T follicular helper cell (primary cell): Measurements from ENCODE around the gene ERC1.

ENCODE experiments used
- DNase-seq: peaks from one replicate; pipeline ENCODE4 v3.0.0-alpha.2; 2020; ENCODE audit warnings: low read depth

ERC1 gene

DNA sequence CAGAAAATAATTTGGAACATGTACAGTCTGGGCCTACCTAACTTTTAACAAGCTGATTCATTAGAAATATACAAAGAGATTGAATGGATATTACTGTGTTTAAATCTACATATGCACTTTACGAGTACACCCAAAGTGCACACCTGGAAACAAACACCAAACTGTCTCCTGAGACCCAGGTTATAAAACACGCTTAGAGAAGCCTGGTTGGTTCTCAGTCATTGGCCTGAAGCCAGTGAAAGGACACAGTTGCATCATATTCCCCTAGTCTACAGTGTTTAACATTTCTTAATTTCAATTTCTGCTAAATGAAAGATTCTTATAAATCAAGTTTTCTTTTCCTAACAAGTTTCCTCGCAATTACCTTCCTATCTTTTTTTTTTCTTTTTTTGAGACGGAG, 393.9 kb downstream of the ERC1 start:
- DNase-seq = no peak

DNA sequence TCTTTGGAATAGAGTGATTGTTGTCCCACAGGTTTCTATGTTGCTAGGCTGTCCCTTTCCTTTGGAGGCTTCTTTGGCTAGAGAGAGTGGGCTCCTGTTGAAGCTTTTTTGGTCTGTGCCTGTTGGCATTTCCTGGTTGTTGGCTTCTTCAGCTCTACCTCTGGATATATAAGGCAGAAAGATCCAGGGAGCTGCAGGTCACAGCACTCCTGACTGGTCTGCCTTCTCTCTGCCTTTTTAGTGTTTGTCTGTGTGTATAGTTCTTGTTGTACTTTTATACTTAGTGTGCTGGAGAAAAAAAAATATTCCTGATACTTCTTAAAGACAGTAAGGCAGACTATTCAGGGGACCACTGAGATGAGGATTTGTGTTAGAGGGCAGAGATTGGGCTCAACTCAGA, 400.7 kb downstream of the ERC1 start:
- DNase-seq = no peak

DNA sequence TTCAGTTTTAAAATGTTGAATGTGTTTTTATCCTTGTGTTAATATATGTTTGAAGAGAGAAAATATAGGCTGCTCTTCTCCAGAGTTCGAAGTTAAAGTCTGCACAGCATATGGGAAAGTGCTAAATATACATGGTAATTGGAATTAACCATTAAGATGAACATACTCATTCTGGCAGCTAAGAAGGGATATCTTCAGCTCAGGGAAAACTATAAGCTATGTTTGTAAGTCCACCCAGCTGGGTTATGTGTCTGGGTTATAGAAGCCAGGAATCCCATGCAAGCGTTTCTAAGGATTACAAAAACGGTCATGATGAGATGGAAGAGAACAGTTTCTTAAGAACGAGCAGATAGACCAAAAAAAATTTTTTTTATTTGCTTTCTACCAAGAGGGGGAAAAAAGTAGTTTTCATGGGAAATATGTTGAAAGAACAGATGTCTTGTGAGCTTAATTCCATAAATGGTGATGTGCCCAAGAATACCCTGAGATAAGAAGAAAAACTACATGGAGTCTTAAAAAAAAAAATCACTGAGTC, 404.5 kb downstream of the ERC1 start:
- no peak for DNase-seq

DNA sequence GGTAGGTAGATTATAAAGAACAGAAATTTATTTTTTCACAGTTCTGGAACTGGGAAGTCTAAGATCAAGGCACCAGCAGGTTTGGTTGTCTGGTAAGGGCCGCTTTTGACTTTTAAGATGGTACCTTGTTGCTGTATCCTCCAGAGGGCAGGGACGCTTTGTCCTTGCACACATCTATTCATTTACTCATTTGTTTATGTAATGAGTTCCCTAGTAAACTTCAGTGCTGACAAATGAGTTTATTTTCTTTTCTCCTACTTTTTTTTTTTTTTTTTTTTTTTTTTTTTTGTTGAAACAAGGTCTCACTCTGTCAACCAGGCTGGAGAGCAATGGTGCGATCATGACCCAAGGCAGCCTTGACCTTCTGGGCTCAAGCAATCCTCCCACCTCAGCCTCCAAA, 407.6 kb downstream of the ERC1 start:
- no peak for DNase-seq

DNA sequence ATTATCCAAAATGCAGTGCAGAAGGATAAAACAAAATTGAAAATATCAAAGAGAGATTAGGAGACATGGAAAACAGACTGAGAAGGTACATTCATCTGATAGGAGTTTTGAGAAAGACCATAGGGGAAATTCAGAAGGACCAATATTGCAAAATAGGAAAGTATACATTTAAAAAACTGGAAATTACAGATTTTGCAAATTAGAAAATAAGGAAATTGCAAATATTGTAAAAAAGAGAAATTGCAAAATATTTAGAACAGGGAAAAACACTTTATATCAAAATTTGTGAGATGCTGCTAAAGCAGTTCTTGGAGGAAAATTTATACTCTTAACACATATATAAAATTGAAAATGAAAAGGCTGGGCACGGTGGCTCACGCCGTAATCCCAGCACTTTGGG, 410.9 kb downstream of the ERC1 start:
- DNase-seq = no peak

DNA sequence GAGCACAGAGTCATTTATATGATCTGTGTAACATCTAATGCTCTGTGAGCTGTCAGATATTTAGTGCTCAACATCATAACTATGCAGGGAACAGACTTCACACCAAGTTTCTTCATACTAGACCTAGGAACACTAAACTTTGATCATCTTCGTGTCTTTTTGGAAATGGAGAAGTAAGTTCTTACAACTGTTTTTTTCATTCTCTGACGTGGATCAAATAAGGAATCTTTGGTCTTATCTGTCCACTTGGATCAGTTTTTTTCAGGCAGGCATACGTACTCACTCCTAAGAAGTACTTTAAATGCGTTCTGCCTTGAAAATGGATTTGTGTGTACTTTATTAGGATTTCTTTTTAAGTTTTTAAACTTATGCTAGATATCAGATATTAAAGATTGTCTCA, 412.4 kb downstream of the ERC1 start:
- no peak for DNase-seq

DNA sequence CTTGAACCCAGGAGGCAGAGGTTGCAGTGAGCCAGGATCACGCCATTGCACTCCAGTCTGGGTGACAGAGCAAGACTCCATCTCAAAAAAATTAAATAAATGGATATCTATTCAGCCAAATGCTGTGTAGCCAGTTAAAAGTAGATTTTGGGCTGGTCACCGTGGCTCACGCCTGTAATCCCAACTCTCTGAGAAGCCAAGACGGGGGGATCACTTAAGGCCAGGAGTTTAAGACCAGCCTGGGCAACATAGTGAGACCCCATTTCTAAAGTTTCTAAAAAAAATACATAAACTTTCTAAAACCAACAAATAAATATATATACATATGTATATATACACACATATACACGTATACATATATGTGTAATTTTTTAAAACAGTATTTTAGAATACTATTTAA, 414.6 kb downstream of the ERC1 start:
- no peak for DNase-seq

DNA sequence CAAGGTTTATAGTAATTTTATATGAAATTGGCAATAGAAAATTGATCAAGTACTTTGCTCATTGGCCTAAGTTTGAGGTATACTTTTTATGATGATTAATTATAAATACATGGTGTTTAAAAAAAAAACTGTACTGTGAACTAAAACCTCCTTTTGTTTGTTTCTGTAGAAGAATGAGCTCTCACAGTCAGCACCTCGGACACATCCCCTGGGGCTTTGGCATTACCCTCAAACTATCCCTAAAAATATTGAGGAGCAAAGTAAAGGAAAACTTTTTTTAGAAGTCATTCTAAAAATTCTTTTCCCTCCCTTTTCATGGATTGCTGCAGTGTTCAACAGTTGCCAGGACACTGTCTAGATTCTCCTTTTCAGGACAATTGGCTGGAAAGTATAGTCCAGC, 419.8 kb downstream of the ERC1 start:
- DNase-seq = no peak

DNA sequence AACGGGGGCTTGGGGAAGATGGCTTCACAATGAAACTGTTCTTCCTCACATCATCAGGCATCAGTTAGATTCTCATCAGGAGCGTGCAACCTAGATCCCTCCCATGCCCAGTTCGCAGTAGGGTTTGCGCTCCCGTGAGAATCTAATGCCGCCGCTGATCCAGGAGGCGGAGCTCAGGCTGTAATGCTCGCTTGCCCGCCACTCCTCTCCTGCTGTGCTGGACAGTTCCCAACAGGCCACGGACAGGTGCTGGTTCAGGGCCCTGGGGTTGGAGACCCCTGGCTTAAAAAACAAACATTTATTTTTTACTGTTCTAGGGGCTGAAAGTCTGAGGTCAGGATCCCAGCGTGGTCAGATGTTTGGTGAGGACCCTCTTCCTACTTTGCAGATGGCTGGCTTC, 422.9 kb downstream of the ERC1 start:
- no peak for DNase-seq

DNA sequence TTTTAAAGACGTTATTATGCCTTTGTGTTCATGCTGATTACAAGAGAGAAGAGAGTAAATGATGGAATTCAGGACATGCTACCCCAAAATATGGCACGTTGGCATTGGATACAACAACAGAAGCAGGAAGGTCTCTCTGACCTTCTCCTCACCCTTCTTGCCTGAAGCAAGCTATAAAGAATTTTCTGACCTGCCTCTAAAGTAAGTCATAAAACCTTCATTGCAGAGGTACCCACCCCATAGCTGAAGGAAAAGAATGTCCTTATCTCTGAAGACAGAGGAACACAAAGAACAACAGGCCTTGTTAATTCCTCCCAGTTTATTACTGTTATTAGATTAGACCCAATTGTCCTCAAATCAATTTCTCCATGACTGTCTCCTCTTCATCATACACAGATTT, 427.1 kb downstream of the ERC1 start:
- DNase-seq = no peak

DNA sequence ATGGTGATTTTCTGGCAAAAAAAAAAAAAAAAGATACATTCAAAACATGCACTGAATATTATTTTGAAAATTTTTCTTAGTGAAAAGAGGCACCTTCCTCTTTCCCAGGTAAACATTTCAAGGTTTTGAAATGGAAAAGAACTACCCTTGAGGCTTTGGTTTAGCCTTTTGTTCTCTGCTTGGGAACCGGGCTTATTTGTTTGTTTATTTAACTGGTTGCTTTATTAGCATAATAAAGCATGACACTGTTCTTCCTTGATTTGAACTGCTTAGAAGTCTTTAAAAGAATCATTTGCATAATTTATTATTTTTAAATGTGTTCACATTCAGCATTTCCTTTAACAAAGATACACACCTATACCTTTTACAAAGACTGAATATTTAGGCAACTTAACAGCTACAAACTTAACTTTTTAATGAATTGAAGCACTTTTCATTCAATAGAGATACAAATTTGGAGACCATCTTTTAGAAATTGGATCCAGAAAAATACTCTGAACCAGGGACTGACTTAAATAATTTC, 428.9 kb downstream of the ERC1 start:
- no peak for DNase-seq

DNA sequence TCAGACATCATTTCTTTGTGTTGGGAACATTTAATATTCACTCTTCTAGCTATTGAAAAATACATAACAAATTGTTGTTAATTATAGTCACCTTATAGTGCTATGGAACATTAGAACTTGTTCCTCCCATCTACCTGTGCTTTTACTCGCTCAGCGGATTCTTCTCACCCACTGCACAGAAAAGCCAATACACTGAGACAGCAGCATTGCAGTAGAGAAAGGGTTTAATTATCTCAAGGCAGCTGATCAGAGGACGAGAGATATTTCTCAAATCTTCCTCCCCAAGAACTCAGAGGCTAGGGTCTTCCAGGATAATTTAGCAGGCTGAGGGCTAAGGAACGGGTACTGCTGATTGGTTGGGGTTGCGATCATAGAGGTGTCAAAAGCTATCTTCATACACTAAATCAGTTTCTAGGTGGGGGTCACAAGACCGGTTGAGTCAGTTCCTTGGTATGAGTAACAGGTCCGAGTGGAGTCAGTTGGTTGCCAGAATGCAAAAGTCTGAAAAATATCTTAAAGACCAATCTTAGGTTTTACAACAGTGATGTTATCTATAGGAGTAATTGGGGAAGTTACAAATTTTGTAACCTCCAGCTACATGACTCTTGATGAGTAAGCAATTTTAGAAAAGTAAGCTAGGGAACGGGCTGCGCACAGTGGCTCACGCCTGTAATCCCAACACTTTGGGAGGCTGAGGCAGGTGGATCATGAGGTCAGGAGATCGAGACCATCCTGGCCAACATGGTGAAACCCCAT, 430.2 kb downstream of the ERC1 start:
- DNase-seq = no peak

DNA sequence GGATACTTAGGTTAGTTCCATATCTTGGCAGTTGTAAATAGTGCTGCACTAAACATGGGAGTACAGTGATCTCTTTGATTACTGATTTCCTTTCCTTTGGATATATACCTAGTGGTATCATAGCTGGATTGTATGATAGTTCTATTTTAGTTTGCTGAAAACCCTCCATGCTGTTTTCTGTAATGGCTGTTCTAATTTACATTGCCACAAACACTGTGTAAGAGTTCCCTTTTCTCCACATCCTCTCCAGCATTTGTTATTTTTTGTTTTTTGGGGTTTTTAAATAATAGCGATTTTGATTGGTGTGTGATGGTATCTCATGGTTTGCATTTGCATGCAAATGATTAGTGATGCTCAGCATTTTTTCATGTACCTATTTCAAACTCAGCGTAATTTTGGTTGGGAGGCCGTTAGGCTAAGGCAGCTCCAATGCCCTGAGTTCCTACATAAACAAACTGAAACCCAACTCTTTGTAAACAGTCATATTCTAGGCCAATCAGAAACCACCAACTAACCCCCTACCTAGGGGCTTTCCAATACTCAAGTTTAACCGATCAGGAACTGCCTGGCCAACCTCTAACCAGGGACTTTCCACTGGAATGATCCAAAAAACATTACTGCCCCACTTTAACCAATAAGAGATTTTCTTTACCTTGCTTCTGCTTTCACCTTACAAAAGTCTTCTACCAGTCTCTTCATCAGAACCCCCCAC, 431.7 kb downstream of the ERC1 start:
- no peak for DNase-seq

DNA sequence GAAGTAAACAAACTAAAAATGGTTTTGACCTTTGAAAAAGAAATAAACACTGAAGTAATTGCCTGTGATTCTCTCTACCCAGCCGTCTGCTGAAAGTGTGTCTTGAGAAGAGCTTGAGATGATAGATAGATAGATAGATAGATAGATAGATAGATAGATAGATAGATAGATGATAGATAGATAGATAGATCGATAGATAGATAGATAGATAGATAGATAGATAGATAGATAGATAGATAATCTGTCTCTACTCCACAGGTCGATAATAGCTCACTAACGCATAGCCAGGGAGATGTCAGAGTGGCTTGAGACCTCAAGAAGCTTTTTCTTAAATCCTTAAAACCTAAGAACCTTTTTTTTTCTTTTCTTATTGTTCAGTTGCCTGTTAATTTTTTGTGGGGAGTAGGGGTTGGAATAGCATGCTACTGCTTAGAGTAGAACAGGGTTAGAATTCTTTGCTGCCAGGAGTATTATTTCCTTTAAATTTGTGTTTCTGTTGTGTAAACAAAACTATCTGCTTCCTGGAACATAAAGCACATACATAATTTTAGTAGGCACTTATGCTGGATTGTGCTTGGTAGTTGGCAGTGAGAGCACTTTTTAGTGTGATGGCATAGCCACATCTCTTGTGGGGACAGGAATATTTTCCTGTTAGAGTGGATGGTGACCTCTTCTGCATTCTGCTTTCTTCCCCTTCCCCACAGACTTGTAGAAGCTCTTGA, 433.8 kb downstream of the ERC1 start:
- no peak for DNase-seq

DNA sequence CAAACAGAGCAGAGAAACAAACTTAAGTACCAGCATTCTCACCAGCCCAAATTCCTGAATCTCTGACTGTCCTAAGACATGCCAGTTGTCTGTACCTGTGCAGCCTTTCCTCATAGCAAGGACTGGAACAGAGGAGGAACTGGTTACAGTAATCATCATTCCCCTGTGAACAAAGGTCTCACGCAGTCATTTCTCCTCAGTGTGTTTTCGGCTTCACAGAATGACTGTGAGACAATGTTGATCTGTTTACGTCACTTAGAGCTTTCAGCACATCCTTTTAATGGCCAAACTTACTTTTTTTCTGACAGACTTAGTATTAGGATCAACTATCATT, 434.3 kb downstream of the ERC1 start:
- DNase-seq = no peak

DNA sequence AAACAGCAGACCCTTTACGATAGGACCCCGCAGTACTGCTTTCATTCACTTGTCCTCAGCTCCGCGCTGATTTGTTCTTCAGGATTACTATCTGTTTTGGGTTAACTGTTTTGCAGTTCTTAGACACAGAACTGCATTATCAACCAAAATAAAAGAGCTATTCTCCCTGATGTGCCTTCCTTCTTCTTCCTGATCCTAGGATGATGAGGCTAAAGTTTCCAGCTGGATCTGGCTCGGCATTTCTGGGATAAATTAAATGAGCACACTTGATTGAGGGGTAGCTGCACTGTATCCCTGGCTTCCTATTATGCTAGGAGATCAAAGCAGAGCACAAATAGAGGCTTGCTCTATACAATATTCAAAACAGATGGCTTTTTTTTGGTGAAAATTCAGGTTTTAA, 437.6 kb downstream of the ERC1 start:
- DNase-seq = no peak

DNA sequence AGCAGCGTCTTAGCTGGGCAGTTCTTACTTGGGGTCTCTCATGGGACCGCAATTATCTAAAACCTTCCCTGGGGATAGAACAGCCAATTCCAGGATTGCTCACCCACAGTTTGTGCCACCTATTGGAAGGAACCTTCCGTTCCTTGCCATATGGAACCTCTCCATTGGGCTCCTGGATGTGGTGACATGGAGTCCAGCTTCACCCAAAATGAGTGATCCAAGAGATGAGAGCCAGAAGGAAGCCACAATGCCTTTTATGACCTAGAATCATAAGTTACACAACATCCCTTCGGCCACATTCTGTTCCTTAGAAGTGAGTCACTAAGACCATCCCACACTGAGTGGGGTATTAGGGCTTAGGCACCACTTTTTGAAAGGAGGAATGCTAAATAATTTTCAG, 439.0 kb downstream of the ERC1 start:
- DNase-seq = no peak

DNA sequence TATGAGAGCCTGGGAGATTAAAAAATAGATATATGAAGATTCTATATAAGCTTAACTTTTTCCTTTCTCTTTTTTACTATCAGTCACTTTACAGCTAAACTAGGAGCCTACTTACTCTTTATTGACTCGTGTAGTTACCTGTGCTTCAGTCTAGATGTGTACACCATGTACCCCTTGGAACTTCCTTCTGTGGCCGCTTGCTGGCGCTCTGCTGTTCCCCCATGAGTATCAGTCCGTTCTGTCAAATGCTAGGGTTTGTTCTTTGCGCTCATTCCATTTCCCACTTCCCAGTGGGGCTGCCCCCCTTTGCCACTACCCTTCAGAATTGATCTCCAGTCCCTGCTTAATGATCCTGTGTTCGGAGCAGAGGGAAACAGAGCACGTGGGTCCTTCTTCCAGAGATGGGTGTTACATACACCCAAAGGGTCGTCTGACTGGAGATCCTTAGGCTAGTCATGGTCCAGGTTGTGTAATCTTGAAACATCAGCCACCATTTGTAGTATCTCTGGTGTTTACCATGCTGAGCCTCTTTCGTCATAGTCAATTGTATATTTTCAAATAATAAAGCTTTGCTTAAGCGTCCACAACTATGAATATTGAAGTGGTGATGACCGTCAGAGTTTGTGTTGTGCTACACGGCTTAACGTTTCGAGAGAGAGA, 443.4 kb downstream of the ERC1 start:
- no peak for DNase-seq

DNA sequence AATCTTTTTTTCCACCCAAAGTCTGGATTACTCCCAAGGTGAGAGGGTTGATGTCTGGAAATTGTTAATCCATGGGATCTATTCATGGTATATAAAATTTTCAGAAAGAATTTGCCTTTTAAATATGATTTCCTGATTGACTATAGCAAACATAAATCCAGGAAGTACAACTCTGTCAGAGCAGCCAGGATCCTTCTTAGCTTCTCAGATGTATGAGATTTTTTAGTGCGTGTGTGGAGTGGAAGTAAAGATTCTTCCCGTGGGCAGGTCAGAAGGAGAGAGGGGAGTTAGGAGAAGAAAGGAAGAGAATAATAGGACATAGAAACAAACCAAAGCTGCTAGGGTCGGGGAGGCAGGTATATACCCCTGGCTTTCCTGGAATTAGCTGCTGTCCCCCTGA, 444.0 kb downstream of the ERC1 start:
- DNase-seq = no peak

DNA sequence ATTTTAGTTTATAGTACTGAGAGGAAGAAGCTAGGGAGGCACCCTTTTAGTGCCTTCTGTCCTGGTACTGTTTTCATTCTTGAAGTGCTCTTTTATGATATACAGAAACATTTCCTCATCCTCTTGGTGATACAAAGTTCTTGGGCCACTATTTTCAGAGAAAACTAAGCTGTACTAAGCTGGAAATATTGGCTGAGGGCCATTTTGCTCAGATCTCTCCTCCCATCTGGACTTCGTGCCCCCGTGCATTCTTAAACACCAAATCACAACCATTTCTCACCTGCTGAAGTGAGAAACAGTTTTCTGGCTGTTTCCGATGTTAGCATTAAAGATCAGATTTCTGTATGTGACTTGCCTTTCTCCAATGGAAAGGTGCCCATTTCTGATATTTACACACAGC, 444.4 kb downstream of the ERC1 start:
- no peak for DNase-seq

DNA sequence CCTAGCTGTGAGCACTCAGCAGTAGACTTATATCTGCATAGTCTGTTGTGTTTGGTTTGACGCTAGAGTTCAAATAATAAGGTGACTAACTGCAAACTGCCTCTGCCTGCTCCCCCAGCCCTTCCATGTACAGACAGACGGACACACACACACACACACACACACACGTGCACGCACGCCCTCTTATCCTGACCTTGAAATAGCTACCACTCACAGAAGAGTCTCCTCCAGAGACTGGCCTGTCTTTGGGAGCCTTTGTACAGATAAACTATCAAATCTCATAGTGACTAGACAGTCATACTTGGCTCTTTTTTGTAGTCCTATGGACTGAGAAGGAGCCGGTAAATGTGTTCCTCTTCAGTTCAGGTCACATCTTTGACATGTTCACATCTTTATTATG, 445.0 kb downstream of the ERC1 start:
- no peak for DNase-seq

DNA sequence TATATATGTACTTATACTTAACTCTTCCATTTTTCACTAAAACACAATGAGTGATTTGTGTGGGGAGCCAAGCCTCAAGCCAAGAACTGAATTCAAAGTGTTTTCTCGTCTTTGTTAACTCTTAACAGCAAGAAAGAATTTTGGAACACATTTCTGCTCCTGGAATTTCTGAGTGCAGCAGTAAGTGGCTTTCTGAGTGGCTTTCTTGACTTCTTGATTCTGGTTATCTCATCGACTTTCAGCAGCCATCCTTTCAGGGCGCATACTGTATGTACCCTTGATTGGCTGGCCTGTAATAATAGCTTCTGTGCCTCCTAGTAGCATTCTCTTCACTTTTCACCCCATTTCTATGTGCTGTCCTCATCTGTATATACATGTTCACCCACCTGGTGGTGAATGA, 446.0 kb downstream of the ERC1 start:
- no peak for DNase-seq
